HG02623 (cell line): ENCODE data around the gene ADIPOR2.

Experiments used
- ATAC-seq: cut with Tn5 transposase; IDR thresholded peaks from one replicate; pipeline ENCODE4 v1.9.1; 2021; ENCODE audit warnings: moderate library complexity; ENCODE audit not compliant: unreplicated experiment

The ADIPOR2 gene

DNA sequence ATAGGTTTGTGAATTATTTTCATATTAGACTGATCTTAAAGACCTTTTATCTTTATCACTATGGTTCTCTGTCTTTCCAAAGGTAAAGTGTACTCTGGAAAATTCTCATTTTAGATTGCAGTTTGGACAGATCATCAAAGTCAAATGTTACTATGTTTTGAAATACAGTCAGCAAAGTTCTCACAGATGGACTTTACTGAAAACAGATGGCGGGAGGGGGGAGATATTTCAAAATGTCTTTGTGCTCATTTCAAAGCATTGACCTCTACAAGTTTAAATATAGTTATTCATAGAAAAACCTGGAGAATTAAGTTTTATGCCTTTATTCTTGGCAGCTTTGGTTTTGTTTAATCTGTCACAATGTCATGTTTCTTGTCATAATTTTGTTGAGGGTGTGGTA, 77.7 kb downstream of the ADIPOR2 start:
- ATAC-seq, result no peak

DNA sequence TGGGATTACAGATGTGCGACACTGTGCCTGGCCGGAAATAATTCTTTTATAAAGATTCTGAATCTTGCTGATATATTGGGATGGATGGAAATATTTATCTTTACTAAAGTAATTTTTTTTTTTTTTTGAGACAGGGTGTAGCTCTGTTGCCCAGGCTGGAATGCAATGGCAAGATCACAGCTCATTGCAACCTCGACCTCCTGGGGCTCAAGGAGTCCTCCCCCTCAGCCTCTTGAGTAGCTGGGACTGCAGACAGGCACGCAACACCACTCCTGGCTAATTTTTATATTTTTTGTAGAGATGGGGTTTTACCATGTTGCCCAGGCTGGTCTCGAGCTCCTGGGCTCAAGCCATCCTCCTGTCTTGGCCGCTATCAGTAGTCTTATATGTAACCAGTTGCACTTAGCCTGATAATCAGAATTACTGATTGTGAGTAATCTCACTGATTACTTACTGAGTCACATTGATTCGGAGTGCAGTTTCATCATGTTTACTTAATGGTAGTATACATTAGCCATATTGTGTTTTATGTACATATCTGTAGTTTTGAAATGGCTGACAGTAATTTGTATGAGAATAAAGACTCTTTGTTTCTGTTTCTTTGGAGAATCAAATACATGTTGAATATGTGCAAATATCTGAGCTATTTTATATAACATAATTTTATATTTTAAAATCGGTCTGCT, 79.1 kb downstream of the ADIPOR2 start:
- ATAC-seq, result no peak

DNA sequence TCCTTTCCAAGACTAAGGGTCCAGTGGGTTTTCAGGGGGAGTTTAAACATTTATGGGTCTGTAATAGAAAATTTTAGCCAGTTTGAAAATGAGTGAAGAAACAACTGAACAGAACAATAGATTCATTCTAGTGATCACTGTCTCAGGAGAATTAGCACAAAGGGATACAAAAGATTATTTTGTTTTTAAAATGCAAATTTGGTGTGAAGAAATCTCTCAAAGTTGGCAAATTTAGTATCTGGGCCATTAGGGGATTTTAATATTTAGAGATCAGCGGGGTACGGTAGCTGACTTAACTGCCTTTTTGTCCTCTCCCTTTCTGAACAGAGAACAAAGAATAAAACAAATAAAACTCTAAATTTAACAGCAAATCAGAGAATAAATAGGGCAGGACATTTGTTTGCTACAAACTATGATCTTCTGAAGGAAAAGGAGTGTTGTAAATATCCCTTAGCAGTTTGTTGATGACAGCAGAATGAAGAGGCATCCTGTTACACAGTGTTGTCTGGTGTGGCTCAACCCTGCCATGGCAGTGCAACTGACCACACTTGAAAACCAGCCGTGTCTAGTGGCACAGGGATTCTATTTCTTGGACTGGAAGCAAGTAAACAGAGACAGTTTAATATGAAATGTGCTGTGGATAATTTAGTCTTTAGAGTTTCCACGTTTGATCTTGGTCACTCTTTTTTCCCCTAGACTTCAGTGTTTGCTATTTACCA, 83.2 kb downstream of the ADIPOR2 start:
- no peak for ATAC-seq

DNA sequence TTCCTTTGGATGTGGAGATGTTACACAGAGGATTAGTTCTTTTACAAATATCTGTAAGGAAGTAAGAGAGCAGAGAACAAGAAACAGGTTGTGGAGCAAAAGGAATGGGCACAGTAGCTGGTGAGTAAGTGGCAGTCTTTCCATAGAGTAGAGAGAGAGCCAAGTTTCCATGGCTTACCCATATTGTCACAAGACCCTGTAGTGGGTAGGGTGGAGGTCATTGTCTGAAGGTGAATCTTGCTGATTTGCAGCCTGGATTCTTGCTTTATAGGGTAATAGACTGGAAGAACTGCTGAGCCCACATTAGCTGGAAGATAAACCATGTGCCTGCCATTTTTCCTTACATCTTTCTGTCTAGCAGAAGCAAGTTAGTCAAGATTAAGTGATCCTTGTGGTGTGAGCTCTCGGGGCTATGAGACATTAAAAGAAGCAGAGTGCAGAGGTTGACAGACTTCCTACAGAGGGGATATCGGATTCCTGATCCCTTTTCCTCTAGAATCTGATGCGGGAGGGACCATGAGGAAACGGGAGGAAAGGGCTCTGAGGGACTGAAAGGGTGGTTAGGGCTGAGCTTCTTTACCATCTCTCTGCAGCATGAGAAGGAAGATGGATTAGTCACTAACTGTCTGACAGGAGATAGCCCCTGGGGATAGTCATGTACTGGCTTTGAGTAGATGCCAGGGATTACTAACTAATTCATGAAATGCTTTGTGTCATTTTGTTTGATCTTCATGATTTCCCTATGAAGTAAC, 85.5 kb downstream of the ADIPOR2 start:
- no peak for ATAC-seq

DNA sequence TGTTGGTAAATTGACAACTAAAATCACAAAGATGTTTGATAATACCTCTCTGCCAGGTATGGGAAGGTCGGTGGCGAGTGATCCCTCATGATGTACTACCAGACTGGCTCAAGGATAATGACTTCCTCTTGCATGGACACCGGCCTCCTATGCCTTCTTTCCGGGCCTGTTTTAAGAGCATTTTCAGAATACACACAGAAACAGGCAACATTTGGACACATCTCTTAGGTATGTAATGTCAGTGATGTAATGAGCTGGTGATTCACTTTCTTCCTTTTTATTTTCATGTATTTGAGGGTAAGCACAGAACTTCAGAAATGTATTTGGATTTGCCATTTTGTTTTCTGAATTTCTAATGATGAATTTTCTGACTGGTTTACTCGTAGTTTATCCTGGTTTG, 86.9 kb downstream of the ADIPOR2 start:
- no peak for ATAC-seq

DNA sequence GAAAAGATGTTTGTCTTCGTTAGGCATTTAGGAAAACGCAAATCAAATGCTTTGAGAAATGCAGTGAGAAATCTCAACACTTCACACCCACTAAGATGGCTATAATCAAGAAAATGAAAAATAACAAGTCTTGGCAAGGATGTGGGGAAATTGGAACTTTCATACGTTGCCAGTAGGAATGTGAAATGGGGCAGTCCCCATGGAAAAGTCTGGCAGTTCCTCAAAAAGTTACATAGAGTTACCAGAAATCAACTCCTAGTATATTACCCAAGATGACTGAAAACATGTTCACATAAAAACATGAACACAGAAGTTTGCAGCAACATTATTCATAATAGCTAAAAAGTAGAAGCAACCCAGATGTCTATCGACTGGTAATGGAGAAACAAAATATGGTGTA, 88.0 kb downstream of the ADIPOR2 start:
- no peak for ATAC-seq

DNA sequence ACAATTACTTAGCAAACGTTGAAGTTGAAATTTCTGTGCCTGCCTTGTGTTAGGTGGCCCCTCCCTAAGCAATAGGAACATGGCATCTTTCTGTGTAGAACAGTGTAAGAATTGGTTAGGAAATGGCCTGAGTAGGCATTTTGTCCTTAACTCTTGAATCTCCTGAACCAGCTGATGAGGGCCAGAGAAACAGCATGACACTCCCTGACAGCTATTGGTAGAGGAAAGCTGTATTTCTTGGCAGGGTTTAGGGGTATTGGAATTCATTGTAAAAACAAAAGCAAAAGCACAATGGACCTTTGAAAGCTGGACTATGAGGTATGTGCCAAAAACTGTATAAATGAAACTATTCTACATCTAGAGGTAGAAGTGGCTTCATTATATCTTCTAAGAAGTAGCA, 88.9 kb downstream of the ADIPOR2 start:
- no peak for ATAC-seq

DNA sequence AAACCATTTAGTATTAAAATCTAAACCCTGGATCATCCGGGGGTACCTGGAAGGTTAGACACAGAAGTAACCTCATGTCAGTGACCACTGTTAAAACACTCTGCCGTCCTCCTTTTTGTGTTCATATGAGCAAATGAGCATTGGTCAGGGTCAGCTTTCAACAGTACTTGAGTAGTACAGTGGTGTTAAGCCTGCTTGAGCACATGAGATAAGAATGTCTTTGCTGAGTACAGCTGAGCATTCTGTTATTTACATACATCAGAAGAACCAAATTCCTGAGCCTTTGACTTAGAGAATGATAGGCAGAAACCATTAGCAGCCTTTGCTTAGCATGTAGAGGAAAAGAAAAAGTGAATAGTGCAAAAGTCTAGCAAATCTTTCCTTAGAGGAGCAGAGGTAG, 90.9 kb downstream of the ADIPOR2 start:
- no peak for ATAC-seq

DNA sequence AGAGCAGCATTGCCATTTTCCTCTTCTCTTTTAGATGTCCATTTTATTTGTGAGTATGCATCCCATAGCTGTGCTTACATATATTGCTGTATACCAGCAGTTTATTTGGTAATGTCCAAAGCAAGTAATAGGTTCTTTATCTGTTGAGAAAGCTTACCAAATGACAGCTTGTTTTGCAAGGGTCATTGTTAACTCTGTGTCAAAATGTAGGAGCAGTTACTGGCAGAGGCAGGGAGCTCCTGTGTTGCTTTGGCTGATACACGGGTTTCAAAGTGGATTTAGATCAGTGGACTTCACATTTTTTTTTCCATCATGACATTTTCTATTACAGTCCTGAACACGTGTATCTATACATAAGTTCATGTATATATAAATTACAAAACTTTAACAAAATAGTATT, 91.3 kb downstream of the ADIPOR2 start:
- ATAC-seq, result no peak

DNA sequence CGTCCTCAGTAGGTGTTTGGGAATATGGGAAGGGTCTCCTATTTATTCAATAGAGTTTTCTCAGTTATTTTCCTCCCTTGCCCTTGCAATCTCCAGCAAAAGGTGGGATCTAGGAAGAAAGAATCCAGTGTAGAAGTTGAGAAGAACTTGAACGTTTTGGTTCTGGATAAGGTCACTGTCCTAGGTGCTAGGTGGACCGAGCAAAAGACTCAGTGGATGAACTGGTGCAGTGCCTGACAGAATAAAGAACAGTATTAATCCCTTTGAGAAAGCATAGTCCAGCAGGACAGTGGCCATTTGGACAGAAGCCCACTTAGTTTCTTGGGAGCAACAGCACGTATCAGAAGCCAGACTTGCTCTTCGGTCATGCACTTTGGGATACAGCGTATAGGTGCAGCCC, 96.8 kb downstream of the ADIPOR2 start:
- ATAC-seq, result no peak

DNA sequence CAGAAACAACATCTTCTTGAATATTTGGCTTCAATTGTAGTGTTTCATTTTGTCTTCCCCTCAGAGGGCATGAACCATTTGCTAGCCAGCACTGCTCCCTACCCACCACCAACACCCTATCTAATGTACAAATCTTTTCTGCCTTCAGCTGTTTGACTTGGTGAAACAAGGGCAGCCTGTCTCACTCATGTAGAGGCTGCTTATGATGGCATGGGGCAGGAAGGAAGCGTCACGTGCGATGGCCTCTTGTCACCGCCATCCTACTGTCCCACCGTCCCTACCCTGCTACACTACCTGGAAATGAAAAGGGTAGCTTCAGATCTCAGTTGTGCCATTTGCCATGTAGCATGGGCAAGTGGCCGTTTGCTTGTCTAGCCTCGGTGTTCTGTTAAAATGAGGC, 99.6 kb downstream of the ADIPOR2 start:
- ATAC-seq, result no peak

DNA sequence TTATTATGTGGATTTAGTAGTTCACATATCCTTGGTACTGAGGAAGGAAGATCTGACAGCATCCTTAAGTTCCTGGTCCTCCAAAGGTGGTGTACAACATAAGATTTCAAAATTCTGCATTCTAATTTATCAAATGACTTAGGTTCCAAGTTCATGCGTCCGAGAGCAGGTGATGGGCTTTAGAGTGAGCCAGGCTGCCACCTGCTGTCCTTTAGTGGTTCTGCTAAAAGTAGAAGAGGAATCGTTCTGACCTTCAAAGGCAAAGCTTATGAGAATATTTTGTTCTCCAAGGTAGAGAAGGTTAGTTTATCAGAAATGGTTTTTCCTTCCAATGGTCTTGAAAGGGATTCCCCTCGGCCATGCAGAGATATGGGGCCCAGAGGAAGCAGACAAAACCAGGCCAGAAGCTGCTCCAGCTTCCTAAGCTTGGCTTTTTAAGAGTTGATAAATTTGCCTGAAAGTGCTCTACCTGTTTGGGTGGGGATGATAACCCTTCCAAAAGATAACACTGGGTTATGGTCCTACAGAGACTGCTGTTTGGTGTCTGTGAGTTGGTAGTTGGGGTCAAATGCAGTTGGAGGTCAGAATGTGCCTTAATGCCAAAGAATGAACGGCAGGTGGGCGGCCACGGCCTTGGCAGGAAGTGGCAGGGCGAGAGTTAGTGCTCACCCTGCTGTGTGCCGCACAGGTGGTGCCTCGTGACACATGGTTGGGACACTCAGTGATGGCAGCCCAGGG, 100.4 kb downstream of the ADIPOR2 start:
- no peak for ATAC-seq

DNA sequence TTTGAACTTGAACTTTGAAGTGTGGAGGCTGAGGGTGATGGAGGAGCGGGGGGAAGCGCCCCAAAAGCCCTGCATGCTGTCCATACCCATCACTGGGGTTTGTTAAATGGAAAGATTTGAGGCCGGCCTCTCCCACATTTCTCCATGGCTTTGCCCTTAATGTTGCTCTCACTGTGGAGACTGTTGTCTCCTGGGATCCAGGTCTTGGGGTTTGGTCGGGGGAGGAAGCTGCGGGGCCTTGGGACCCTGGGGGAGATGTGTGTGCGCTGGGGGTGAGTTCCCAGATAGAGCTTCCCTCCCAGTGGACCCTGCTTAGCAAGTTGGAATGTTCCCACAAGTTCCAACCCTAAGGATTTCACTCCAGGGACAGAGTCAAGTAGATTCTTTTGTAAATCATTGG, 101.5 kb downstream of the ADIPOR2 start:
- no peak for ATAC-seq

DNA sequence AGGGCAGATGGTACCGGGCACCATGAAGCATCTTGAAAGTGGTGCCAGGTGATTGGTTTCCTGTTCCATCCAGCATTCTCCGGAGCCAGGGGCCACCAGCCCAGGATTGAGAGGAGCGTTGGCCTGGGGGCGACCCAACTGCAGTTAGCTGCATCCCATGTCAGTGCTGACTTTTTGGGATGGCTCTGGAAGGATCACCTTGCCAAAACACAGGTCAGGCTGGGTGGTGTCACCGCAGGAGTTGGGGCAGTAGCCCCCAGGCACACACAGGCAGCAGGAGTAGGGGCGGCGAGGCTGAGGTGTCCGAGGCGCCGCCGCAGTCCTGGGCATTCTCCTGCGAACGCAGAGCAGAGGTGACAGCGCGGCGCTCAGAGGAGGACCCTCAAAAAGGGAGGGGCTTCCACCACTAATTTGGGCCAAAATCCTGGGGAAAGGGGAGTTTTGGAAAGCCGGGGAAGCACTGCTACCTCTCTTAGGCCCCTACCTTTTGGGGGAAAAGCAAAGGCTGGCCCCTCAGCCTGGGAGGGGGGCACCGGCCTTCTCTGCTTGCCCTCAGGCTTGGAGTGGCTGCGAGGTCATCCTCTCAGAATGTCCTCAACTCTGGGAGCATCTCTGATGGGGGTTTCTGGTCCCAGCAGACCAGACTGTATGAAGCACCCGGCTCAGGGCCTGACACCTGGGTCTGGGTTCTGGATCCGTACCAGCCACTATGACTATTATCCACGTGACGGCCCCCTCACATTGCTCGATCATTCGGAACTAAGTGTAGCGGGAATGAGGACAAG, 102.7 kb downstream of the ADIPOR2 start:
- no peak for ATAC-seq

DNA sequence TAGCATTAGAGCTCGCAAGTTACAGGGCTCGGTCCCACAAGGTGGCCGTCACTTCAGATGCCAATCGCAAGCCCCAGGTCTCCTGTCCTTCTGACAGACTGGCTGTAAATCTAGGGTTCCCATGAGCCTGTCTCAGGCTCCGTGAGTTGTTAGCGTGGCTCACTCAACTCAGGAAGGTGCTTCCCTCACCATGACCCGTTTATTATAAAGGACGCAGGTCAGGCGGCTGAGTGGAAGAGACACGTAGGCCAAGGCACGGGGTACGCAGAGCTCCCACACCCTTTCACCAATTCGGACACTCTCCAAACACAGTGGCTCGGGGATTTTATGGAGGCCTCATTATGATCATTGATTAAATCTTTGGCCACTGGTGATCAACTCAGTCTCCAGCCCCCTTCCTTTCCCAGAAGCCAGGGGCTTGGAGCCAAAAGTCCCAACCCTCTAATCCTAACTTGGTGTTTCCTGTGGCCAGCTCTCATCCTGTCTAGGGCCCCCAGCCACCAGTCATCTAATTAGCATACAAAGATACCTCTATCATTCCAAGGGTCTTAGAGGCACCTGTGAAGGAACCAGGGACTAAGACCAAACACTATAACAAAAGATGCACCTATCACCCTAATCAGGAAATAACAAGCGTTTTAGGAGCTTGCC, 103.7 kb downstream of the ADIPOR2 start:
- ATAC-seq, result no peak

DNA sequence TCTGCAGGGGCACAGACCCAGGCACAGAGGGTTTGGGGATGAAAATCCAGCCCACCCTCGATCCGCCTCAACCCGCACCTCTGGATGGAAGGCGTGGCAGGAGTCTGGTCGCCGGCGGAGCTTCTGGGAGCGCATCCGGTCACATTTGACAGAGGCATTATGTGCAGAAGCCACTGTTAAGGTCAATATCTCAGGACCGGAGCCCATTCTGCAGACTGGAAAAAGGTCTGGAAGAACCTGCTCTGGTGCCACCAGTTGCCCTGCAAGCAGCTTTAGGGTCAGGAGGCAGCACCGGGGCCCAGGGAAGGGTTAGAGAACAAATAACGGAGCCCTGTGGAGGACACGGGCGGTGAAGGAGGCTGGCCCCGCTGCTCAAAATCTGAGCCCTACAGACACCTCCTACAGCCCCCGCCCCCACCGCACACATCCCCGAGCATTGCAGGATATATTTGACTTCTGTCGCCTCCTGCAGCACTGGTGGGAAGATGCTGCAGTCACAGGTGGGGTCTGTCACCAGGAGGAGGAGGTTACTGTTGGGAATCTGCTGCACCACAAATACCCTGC, 104.4 kb downstream of the ADIPOR2 start:
- no peak for ATAC-seq

DNA sequence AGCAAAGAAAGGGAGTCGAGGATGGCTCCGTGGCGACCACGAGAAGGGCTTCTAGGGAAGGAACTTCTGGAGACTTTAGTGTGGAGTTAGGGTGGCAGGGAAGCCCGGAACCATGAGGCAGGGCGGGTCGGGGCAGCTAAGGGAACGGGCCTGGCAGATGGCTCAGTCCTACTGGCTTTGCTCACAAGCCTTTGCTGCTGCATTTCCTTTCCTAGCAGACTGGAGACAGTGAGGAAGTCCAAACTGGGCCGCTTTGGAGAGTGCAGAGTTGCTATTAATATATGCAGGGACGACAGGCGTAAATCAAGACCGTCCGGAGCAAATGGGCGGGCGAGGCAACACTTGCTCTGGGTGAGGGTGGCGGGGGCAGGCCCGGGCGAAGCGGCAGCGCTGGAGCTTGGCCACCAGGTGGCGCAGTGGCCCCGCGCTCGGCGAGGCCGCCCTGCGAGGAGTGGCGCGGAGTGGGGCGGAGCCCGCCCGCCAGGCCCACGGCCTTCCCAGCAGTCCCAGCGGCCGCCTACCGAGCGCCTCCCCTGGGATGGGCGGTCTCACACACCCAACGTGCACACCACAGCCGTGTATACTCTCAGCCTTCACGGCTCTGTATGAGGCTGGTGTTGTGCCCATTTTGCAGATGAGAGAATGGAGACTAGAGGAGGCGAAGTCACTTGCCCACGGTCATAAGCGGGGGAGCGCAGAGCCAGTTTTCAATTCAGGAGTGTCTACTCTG, 105.1 kb downstream of the ADIPOR2 start:
- ATAC-seq, result peak; percentile 84

DNA sequence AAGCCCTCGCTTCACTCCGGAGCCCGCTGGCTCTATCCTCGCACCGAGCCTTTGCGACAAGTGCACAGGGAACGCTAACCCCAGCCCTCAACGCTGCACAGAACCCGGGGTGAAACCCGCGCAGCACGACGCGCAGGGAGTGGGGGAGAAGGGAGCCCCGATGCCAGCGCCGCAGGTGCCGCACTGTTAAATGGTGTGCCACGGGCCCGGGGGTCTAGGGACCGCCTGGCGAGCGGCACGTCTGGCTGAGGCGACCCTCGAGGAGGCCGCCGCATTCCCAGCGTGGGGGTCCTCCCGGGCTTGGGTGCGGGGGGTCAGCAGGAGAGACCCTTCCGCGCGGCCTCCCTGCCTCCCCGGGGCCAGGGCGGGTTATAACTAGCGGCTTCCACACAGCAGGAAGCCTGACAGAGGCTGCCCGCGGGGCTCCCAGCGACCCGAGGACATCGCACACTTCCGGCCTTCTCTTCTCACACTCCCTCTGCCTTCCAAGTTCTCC, 105.7 kb downstream of the ADIPOR2 start:
- peak; percentile 16 for ATAC-seq
